Neural cell (in vitro differentiated cells): ENCODE measurements around the gene UMODL1.

Source experiments
- CTCF ChIP-seq: fragments of 450-650 bp; IDR thresholded peaks from 2 replicates; pipeline ENCODE4 v1.5.1; 2014; ENCODE audit warnings: antibody characterized with exemption, mild to moderate bottlenecking, moderate library complexity; ENCODE audit not compliant: poor library complexity, severe bottlenecking
- EP300 ChIP-seq: fragments of 450-650 bp; conservative IDR thresholded peaks from 2 replicates; pipeline ENCODE4 v1.6.1; 2014; ENCODE audit warnings: antibody characterized with exemption, mild to moderate bottlenecking, moderate library complexity; ENCODE audit not compliant: poor library complexity, severe bottlenecking
- EZH2 ChIP-seq: fragments of 200-600, 300-800 bp; shearing (Covaris generic), sonication (generic); IDR thresholded peaks from 2 replicates; pipeline ENCODE4 v1.6.1; 2014; ENCODE audit warnings: antibody characterized with exemption, low read length, borderline replicate concordance, mild to moderate bottlenecking; ENCODE audit not compliant: insufficient read depth, poor library complexity, severe bottlenecking
- MXI1 ChIP-seq: fragments of 450-650 bp; conservative IDR thresholded peaks from 2 replicates; pipeline ENCODE4 v1.6.1; 2014; ENCODE audit warnings: antibody characterized with exemption, mild to moderate bottlenecking; ENCODE audit not compliant: poor library complexity, severe bottlenecking
- POLR2AphosphoS5 ChIP-seq: IDR thresholded peaks from 2 replicates; pipeline ENCODE4 v1.6.1; 2012
- RAD21 ChIP-seq: fragments of 450-650 bp; conservative IDR thresholded peaks from 2 replicates; pipeline ENCODE4 v1.6.1; 2014; ENCODE audit warnings: antibody characterized with exemption, mild to moderate bottlenecking, moderate library complexity
- TAF1 ChIP-seq: IDR thresholded peaks from 2 replicates; pipeline ENCODE4 v1.6.1; 2012; ENCODE audit warnings: low read depth

DNA sequence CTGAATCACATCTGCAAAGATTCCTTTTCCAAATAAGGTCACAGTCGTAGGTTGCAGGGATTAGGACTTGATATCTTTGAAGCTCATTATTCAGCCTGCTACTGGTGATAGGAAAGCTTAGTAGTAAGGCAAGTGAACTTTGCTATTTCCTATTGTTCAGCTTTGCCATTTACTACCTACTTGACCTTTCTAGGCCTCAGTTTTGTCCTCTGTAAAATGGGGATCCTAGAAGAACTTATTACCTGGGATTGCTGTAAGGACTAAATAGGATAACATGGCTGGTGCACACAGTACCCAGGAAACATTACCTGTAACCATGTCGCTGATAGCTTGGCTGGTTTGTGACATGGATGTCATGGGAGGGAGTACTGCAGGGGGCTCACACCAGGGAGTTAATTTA lies 24.5 kb downstream of the UMODL1 start:
- TF ChIP-seq CTCF (no peak), EP300 (no peak), EZH2 (no peak), MXI1 (no peak), TAF1 (no peak), POLR2AphosphoS5 (no peak), RAD21 (no peak)
